ENCODE data around the gene KCNK4.

DNA sequence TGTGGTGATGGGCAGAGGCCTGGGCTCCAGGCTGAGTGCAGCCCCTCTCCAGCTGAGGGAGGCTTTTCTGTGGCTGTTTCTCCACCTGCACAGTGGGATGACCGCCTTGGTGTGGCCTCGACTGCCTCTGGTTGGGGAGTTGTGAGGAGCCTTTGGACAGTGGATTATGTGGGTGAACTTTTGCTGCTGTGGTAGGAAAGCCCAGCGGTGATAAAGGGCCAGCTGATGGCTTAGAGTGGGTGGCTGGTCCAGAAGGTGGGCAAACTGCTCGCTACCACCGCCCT is 12.9 kb downstream of the KCNK4 start:
- TF ChIP-seq, protein P1, sequence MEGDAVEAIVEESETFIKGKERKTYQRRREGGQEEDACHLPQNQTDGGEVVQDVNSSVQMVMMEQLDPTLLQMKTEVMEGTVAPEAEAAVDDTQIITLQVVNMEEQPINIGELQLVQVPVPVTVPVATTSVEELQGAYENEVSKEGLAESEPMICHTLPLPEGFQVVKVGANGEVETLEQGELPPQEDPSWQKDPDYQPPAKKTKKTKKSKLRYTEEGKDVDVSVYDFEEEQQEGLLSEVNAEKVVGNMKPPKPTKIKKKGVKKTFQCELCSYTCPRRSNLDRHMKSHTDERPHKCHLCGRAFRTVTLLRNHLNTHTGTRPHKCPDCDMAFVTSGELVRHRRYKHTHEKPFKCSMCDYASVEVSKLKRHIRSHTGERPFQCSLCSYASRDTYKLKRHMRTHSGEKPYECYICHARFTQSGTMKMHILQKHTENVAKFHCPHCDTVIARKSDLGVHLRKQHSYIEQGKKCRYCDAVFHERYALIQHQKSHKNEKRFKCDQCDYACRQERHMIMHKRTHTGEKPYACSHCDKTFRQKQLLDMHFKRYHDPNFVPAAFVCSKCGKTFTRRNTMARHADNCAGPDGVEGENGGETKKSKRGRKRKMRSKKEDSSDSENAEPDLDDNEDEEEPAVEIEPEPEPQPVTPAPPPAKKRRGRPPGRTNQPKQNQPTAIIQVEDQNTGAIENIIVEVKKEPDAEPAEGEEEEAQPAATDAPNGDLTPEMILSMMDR (IDR thresholded peaks at IDR 0.05; ENCODE audit: extremely low read depth in 1 of 2, insufficient read depth in 1 of 2, low read depth in 1 of 2, low read length in 2 of 2), result no peak
- TF ChIP-seq POLR2A (IDR thresholded peaks at IDR 0.05; ENCODE audit: low read depth, low read length) (no peak), MAX (IDR thresholded peaks at IDR 0.05; ENCODE audit: insufficient read depth, insufficient read length) (no peak), POLR2AphosphoS5 (IDR thresholded peaks at IDR 0.05; ENCODE audit: insufficient read depth, low read depth, low read length) (no peak)

All from endothelial cell of umbilical vein (primary cell).